ENCODE results near the gene CDK18.
A peak's percentile ranks its signal among the peaks of the same experiment; 100 is the strongest.

The CDK18 gene

GRCh38 chr1:205527931-205528330 is 23.5 kb downstream of the CDK18 start:
- H3K4me3 ChIP-seq (replicated peaks in 1 of 2; ENCODE audit: low read depth in 2 of 2, low read length in 2 of 2): no peak overlapping the region
- DNase-seq (ENCODE audit: low read depth in 2 of 2): no peak
- TF ChIP-seq CTCF (IDR thresholded peaks at IDR 0.05; ENCODE audit: low read depth, low read length): no peak

GRCh38 chr1:205528446-205528886 is 24.0 kb downstream of the CDK18 start:
- no peak overlapping the region for H3K4me3 ChIP-seq (replicated peaks in 1 of 2; ENCODE audit: low read depth in 2 of 2, low read length in 2 of 2)
- TF ChIP-seq CTCF (IDR thresholded peaks at IDR 0.05; ENCODE audit: low read depth, low read length): no peak
- no peak for DNase-seq (ENCODE audit: low read depth in 2 of 2)

GRCh38 chr1:205528887-205529825 is 24.7 kb downstream of the CDK18 start:
- H3K4me3 ChIP-seq (replicated peaks in 1 of 2; ENCODE audit: low read depth in 2 of 2, low read length in 2 of 2): peak overlapping the region; percentile 13 to 43
- peak; percentile 84 for TF ChIP-seq CTCF (IDR thresholded peaks at IDR 0.05; ENCODE audit: low read depth, low read length)
- peak; percentile 66 to 71 for DNase-seq (ENCODE audit: low read depth in 2 of 2)

GRCh38 chr1:205530116-205530515 is 25.6 kb downstream of the CDK18 start:
- no peak overlapping the region for H3K4me3 ChIP-seq (replicated peaks in 1 of 2; ENCODE audit: low read depth in 2 of 2, low read length in 2 of 2)
- no peak for TF ChIP-seq CTCF (IDR thresholded peaks at IDR 0.05; ENCODE audit: low read depth, low read length)
- DNase-seq (ENCODE audit: low read depth in 2 of 2): peak in 1 of 2 donors; percentile 23

- H3K4me3 ChIP-seq (replicated peaks in 1 of 2; ENCODE audit: low read depth in 2 of 2, low read length in 2 of 2): no peak overlapping the region
- DNase-seq (ENCODE audit: low read depth in 2 of 2): no peak
- TF ChIP-seq CTCF (IDR thresholded peaks at IDR 0.05; ENCODE audit: low read depth, low read length): no peak
These were observed 26.9 kb downstream of the CDK18 start for GRCh38 chr1:205531191-205532025.

- no peak overlapping the region for H3K4me3 ChIP-seq (replicated peaks in 1 of 2; ENCODE audit: low read depth in 2 of 2, low read length in 2 of 2)
- no peak for DNase-seq (ENCODE audit: low read depth in 2 of 2)
- TF ChIP-seq CTCF (IDR thresholded peaks at IDR 0.05; ENCODE audit: low read depth, low read length): no peak
These were observed 27.8 kb downstream of the CDK18 start for GRCh38 chr1:205532026-205532898.
